Measurements from ENCODE around the gene ACVR2B. TPM values are rescaled to one million over a fixed set of nuclear protein-coding genes. Genes with fewer than 3 reads are reported as not detected.

ACVR2B gene
- total and polyA plus RNA-seq, 2 donors (not counting 1 experiment from before 2014, with no cell fraction given), result 0.18 to 4.2 TPM

GRCh38 chr3:38446085-38446686 is 7.5 kb upstream of the ACVR2B start:
- ChIA-PET CTCF (interaction anchor here (1.1 kb wide), 1 partner anchor 31 kb away, joined by 3 read pairs; no protein-coding TSS in a partner anchor), POLR2A (no interaction called here)
- Mint-ChIP-seq H3K27me3 (peaks cover 34% of the 10 kb centered on the region), H3K4me1 (no peaks in the 10 kb centered on the region), H3K4me3 (no peak overlapping the region), H3K9me3 (ENCODE audit: insufficient read depth) (peaks cover 2% of the 10 kb centered on the region), H3K27ac (no peak overlapping the region)
- H2AFZ ChIP-seq (ENCODE audit: insufficient read depth, low read depth, low read length, poor library complexity, severe bottlenecking), result no peak overlapping the region
- DNase-seq (no peak), ATAC-seq (ENCODE audit: low read depth) (no peak)
- intact Hi-C loops (cut with micrococcal nuclease), result no loop called here
- H3K9me3 ChIP-seq (ENCODE audit: control extremely low read depth in 1 of 3, control insufficient read depth in 2 of 3, insufficient read depth in 1 of 3, low read length in 2 of 3), result no peaks in the 10 kb centered on the region
- no peaks in the 10 kb centered on the region for H4K20me1 ChIP-seq (ENCODE audit: control insufficient read depth, insufficient read depth, low read length, poor library complexity, severe bottlenecking)
- no peak overlapping the region for H3K4me2 ChIP-seq (replicated peaks; ENCODE audit: low read depth, low read length, poor library complexity, severe bottlenecking)
- 71% methylated on average over 1 of the region's 2 CpGs for WGBS (ENCODE audit: insufficient coverage)
- no peak overlapping the region for H3K4me3 ChIP-seq (ENCODE audit: control extremely low read depth in 1 of 5, extremely low read depth in 1 of 5, insufficient read depth in 1 of 5, low read depth in 2 of 5, low read length in 4 of 5)
- H3K9ac ChIP-seq (ENCODE audit: low read length), result no peak overlapping the region
- H3K27me3 ChIP-seq (replicated peaks in 1 of 4; ENCODE audit: control extremely low read depth in 1 of 4, control insufficient read depth in 3 of 4, insufficient read depth in 4 of 4, low read length in 3 of 4), result peaks cover 0 to 4% (median 0%) of the 10 kb centered on the region in 4 experiments
- TF ChIP-seq, protein P1, sequence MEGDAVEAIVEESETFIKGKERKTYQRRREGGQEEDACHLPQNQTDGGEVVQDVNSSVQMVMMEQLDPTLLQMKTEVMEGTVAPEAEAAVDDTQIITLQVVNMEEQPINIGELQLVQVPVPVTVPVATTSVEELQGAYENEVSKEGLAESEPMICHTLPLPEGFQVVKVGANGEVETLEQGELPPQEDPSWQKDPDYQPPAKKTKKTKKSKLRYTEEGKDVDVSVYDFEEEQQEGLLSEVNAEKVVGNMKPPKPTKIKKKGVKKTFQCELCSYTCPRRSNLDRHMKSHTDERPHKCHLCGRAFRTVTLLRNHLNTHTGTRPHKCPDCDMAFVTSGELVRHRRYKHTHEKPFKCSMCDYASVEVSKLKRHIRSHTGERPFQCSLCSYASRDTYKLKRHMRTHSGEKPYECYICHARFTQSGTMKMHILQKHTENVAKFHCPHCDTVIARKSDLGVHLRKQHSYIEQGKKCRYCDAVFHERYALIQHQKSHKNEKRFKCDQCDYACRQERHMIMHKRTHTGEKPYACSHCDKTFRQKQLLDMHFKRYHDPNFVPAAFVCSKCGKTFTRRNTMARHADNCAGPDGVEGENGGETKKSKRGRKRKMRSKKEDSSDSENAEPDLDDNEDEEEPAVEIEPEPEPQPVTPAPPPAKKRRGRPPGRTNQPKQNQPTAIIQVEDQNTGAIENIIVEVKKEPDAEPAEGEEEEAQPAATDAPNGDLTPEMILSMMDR (IDR thresholded peaks at IDR 0.05), result no peak
- TF ChIP-seq EZH2 (IDR thresholded peaks at IDR 0.05; ENCODE audit: borderline replicate concordance, insufficient read depth, low read depth, low read length, poor library complexity, severe bottlenecking), result no peak
- H3K36me3 ChIP-seq (replicated peaks in 1 of 2; ENCODE audit: control extremely low read depth in 1 of 2, control insufficient read depth in 1 of 2, extremely low read depth in 1 of 2, insufficient read depth in 2 of 2, low read length in 1 of 2), result no peaks in the 10 kb centered on the region
- H3K4me1 ChIP-seq (ENCODE audit: control insufficient read depth in 2 of 2, insufficient read depth in 2 of 2, low read length in 2 of 2), result no peaks in the 10 kb centered on the region
- no peaks in the 10 kb centered on the region for H3K79me2 ChIP-seq (ENCODE audit: control insufficient read depth, insufficient read depth, low read length)
- H3K27ac ChIP-seq (ENCODE audit: low read length in 2 of 2), result no peak overlapping the region

GRCh38 chr3:38446812-38447211 is 6.9 kb upstream of the ACVR2B start:
- intact Hi-C loops (cut with micrococcal nuclease), result no loop called here
- H3K4me3 Mint-ChIP-seq, result no peak overlapping the region

More at GRCh38 chr3:38446812-38447211, 6.9 kb upstream of the ACVR2B start:
- H3K79me2 ChIP-seq (ENCODE audit: control insufficient read depth, insufficient read depth, low read length), result no peaks in the 10 kb centered on the region
- no peaks in the 10 kb centered on the region for H3K4me1 ChIP-seq (ENCODE audit: control insufficient read depth in 2 of 2, insufficient read depth in 2 of 2, low read length in 2 of 2)
- no peak for ATAC-seq (ENCODE audit: low read depth)
- peaks cover 0 to 4% (median under 1%) of the 10 kb centered on the region in 4 experiments for H3K27me3 ChIP-seq (replicated peaks in 1 of 4; ENCODE audit: control extremely low read depth in 1 of 4, control insufficient read depth in 3 of 4, insufficient read depth in 4 of 4, low read length in 3 of 4)
- no peaks in the 10 kb centered on the region for H3K9me3 Mint-ChIP-seq (ENCODE audit: insufficient read depth)
- no peaks in the 10 kb centered on the region for H3K9me3 ChIP-seq (ENCODE audit: control extremely low read depth in 1 of 3, control insufficient read depth in 2 of 3, insufficient read depth in 1 of 3, low read length in 2 of 3)
- POLR2A ChIA-PET, result no interaction called here
- H3K27me3 Mint-ChIP-seq, result peaks cover 34% of the 10 kb centered on the region
- CTCF ChIA-PET, result interaction anchor here (1.1 kb wide), 1 partner anchor 30 kb away, joined by 3 read pairs; no protein-coding TSS in a partner anchor
- H2AFZ ChIP-seq (ENCODE audit: insufficient read depth, low read depth, low read length, poor library complexity, severe bottlenecking), result no peak overlapping the region
- H3K27ac Mint-ChIP-seq, result no peak overlapping the region
- no peak for DNase-seq
- H3K4me2 ChIP-seq (replicated peaks; ENCODE audit: low read depth, low read length, poor library complexity, severe bottlenecking), result no peak overlapping the region
- H3K4me1 Mint-ChIP-seq, result no peaks in the 10 kb centered on the region
- H3K9ac ChIP-seq (ENCODE audit: low read length), result no peak overlapping the region
- H3K4me3 ChIP-seq (ENCODE audit: control extremely low read depth in 1 of 5, extremely low read depth in 1 of 5, insufficient read depth in 1 of 5, low read depth in 2 of 5, low read length in 4 of 5), result no peak overlapping the region
- TF ChIP-seq, protein P1 (IDR thresholded peaks at IDR 0.05), result no peak
- no peak for TF ChIP-seq EZH2 (IDR thresholded peaks at IDR 0.05; ENCODE audit: borderline replicate concordance, insufficient read depth, low read depth, low read length, poor library complexity, severe bottlenecking)
- no peak overlapping the region for H3K27ac ChIP-seq (ENCODE audit: low read length in 2 of 2)
- no peaks in the 10 kb centered on the region for H4K20me1 ChIP-seq (ENCODE audit: control insufficient read depth, insufficient read depth, low read length, poor library complexity, severe bottlenecking)
- H3K36me3 ChIP-seq (replicated peaks in 1 of 2; ENCODE audit: control extremely low read depth in 1 of 2, control insufficient read depth in 1 of 2, extremely low read depth in 1 of 2, insufficient read depth in 2 of 2, low read length in 1 of 2), result no peaks in the 10 kb centered on the region
